GM11168 (cell line): ENCODE results near the gene ZFYVE27.

Experiments used
- in situ Hi-C: fragments of 300-500 bp; cut with MboI; formaldehyde crosslinking; loops from one replicate; pipeline ENCODE4 v1.12.0; 2022; ENCODE audit warnings: low sequenced_read_pairs; ENCODE audit not compliant: unreplicated experiment

ZFYVE27 gene

DNA sequence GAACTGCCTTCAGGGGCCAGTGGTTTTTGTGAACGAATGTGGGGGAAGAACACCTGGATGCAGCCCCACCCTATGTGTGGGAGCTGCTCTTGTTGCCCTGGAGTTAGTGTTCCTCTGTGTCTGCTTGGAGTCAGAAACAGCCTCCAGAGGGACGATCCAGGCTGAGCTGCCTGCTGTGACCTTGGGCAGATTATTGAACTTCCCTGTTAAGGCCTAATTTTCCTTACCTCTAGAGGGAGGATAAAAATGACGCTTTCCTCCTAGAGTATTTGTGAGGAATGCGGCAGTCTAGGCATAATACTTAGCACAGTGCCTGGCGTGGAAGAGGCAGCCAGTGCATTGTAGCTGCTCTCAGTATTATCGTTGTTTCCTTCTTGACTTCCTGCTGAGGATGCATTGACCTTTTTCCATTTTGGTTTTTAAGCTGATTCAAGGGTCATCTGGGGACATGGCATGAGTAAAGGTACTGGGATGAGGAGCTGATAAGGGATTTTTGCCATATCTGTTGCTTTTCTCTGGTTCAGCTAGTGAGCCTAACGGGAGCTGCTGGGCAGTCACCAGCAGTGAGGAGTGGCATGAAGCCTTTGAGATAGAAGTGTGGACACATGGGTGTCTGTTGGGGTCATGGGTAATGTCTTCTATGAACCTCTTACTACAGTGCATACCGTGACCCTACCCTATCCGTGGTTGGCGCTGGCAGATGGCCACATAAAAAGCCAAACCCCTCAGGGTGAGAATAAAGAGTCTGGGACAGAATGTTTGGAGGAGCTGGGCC lies 6.4 kb downstream of the ZFYVE27 start:
- in situ Hi-C loops = no loop called here

DNA sequence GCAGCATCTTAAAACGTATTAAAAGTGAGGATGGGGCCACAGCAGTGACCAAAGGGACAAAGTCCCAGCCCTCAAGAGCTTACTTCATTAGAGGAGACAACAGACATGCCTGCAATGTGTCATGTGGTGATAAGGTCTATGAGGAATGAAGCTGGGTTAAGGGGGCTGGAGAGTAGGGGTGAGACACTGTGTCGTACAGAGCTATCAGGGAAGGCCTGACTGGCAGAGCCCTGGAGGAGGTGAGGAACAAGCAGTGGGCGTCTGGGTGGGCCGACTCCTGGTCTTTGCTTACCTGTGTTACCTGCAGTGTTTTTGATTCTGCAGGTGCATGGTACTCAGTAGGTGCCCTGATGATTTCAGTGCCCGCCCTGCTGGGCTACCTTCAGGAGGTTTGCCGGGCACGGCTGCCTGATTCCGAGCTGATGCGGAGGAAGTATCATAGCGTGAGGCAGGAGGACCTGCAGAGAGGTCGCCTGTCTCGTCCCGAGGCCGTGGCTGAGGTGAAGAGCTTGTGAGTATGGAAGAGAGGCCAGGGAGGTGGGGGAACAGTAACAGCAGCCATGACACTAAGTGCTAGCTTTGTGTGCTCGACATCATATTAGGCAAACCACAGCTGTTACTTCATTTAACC lies 7.6 kb downstream of the ZFYVE27 start:
- in situ Hi-C loops = no loop called here

DNA sequence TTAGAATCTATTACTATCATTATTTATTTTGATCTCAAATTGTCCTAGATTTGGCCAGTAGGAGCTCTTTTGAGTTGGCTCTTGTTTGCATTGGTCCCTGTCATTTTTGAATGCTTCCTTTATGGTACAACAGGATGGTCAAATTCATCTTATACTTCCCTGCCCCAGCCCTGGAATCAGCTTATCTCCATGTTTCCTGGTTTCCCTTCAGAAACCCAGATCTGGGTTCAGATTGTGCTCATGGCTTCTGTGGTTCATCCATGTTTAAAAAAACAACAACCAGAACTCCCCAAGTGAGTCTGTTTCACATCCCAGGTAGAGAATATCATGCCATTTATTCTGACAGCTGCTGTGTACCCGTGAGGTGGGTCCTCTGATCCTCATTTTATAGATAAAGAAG lies 10.6 kb downstream of the ZFYVE27 start:
- in situ Hi-C loops = no loop called here

DNA sequence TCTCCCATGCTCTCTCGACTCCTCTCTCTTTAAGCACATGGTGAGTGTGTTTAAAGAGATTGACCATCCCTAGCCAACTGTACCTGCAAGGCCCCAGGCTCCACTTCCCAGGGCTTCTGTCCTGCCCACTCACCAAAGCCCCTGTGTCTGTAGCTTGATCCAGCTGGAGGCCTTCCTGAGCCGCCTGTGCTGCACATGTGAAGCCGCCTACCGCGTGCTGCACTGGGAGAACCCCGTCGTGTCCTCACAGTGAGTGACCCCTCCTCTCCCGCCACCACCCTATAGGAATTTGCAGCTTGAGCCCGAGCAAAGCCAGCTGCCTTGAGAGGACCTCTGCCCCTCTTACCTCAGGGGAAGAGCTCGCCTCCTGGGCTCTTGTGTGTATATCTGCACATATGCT lies 11.2 kb downstream of the ZFYVE27 start:
- in situ Hi-C loops = no loop called here

DNA sequence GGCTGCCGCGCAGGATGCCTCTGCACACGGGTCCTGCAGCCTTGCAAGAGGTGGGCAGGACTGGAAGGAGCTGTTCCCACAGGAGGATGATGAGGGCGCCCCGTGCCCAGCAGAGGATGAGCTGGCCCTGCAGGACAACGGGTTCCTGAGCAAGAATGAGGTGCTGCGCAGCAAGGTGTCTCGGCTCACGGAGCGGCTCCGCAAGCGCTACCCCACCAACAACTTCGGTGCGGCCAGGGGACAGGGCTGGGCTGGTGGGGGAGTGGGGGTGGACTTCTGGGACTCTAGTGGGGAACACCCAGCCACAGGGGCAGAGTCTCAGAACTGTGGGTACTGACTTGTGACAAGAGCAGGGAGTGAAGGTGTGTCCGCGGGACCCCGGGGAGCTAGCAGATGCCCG lies 16.0 kb downstream of the ZFYVE27 start:
- in situ Hi-C loops = no loop called here

DNA sequence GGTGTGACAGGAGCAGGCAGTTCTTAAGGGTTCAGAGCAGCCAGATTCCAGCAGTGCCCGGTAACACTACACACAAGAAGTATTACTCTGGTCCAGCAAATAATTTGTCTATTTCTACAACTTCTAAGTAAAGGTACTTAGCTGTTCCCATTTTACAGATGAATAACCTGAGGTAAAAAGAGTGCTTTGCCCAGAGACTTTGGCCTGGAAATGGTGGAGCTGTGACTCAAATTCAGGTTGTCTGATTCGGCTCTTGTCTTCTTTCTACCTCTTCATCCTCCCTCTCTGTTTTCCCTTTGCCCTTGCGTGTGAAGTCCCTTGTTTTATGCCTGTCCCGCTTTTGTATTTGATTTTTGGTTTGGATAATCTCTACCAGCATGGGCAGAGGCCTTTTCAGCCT lies 17.8 kb downstream of the ZFYVE27 start:
- in situ Hi-C loops = no loop called here

DNA sequence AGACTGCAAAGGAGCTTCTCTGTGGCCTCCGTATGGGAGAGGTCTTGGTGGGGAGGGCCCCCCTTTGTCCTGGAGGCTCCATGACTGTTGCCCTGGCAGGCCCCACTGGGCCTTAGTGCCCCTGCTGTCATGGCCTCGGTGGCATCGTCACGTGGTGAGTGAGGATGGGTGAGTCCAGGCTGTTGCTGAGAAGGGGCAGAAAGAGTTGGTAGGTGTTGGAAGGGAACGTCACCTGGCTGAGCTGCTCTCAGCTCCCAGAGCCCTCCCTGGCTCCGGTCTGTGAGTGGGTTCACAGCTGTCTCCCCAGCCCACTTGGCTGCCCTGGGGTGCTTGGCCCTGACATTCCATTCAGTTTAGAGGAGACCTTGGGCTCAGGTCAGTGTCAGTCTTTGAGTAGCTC lies 18.8 kb downstream of the ZFYVE27 start:
- in situ Hi-C loops = no loop called here

DNA sequence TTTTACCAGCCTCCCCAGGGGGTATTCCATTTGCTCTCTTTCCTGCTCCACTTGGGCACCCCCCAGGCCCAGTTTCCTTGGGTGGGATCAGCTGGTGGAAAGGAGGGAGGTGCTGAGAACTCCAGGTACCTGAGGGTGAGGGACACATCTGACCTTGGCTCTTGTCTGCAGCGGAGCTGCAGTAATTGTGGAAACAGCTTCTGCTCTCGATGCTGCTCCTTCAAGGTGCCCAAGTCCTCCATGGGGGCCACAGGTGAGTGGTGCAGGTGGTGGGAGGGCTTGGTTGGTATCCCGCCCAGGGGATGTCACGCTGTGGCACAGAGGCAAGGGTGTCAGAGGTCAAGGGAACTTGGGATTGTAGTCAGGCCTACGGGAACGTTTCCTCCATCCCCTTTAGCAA lies 20.5 kb downstream of the ZFYVE27 start:
- in situ Hi-C loops = no loop called here

DNA sequence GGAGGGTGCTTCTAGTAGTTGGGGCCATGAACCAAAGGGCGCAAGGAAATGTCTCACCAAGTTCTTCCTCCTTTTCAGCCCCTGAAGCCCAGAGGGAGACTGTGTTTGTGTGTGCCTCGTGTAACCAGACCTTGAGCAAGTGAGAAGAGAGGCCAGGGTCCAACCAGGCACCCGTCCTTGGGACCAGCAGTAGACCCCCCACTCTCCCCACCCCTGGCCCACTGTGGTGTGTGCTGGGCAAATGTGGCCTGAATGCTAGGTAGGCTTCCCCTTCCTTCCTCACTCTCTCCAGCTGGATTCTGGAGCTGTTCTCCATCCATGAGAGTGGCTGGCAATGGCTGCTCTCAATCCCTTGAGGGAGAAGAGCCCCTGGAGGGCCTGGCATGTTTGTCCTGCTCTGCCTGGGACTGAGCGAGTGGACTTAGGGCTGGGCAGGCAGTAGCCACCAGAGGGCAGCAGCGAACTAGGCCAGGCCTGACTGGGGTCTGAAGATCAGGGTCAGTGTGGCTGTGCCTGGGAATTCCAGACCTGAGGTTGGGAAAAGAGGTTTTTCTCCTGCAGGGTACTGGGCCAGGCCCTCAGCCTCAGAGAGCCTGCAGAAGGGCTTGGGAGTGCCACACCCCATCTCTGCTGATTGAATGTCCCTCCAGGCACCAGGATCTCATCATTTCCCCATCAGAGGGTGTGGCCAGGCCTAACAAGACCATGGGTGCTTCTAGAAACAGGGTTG lies 22.4 kb downstream of the ZFYVE27 start:
- in situ Hi-C loops = no loop called here

DNA sequence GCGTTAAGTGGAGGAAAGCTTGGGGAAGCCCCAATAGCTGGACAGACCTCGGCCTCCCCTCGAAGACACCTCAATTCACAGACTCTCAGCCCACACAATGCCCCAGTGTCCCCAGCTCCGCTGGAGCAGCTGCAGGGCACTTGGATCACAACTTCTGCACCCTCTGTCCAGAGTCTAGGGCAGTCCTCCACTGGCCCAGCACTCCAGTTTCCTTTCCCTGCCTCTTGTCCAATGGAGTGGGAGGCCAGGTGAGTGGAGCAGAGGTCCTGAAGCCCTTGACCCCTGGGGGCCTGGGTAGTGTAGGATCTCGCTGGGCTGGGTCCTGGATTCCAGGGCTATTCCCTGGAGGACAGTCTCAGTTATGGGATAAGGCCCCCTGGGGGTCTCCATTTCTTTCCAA lies 23.0 kb downstream of the ZFYVE27 start:
- in situ Hi-C loops = no loop called here

DNA sequence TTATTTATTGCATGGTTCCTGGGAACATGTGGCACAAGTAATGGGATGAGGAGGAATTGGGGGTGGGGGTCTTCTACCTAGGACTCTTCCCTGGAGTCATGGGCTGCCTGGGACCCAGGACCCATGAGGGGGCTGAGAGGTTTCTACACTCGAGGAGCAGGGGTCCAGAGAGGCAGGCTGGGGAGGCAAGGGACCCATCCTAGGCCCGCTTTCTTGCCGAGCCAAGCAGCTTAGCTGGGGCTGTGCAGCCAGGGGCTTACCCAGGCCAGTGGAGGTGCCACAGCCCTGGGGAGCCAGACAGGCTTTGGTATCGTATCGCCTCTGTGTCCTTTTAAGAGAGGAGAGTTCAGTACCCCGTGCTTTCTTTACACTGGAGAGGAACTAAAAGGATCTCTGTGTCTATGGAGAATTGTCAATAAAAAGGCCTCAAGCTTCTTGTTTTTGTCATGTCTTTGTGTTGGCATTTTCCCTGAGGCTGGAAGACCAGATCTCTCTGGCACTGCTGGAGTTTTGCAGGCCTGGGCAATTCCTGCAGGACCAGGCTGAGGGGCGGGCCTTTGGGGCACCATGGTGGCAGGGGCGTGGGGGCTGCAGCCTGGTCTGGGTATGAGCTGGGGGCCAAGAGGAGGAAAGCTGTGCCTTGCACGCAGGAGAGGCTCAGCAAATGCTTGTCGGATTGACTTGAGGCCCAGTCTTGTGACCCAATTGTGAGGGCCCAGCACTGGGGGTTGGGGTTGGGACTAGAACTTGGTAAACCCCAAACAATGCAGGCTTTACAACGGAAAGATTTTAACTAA lies 23.7 kb downstream of the ZFYVE27 start:
- in situ Hi-C loops = no loop called here

DNA sequence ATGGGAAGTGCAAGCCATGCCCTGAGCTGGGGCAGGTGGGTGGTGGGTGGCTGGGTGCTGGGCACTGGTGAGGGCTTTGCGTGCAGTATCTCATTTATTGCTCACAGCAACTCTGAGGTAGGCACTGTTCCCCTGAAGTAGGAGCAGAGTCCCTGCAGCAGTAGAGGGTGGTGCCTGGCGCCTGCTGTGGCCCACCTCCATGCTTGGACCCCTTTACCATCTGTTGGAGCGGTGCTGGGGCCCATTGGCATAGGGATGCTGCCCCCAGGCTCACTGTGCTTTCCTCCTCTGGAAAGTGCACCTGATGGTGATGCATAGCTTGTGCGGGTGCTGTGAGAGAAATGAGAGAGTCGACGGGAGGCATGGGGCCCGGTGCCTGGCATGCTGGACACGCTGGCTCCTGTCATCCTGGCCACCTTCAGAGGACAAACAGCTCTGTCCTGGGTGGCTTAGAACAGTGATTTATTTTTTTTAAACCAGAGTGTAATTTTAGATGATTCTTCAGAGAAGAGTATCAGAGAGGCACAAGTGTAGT lies 24.5 kb downstream of the ZFYVE27 start:
- in situ Hi-C loops = no loop called here

DNA sequence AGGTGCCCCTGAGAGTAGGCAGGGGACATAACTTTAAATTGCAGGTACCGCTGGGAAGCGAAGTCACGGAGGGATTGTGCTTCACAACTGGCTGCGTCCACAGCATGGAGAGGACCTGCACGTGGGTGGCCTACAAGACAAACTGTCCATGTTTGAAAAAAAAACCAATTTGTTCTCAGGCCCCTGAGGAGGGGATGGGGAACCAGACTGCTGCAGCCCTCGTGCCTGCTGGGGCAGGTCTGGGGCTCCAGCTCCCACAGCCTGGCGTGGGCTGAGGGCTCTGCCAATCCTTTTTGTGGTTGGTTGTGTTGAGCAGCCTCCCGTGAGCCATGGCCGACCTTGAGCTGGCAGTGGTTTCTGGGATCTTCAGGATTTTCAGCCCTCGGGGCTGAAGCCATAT lies 25.1 kb downstream of the ZFYVE27 start:
- in situ Hi-C loops = no loop called here

DNA sequence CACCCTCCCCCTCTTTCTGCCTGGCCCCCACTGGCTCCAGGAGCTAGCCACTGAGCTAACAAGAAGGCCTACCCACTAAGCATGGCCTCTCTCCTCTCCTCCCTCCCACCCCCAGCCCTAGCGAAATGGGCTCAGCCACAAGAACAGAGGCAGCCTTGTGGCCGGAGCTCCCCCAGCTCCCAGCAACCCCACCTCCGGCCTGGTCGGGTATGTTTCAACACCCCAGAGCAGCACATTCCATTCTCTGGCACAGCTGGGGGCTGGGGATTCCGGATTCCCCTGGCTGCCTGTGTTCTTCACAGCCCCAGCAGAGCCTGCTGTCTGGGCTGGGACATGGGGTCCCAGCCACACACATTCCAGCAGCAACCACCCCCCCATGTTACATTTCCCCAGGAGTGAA lies 25.9 kb downstream of the ZFYVE27 start:
- in situ Hi-C loops = no loop called here

DNA sequence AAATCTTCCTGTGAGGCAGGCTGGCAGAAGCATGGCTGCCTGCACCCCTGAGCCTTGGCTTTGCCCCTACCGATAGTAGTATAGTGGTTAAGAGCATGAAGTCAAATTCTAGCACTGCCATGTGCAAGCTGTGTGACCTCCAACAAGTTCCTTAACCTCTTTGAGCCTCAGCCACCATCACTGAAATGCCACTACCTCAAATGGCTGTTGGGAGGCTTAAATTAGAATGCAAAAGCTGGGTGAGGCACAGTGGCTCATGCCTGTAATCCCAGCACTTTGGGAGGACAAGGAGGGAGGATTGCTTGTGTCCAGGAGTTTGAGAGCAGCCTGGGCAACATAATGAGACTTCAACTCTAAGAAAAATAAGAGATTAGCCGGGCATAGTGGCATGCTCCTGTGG lies 26.5 kb downstream of the ZFYVE27 start:
- in situ Hi-C loops = no loop called here

DNA sequence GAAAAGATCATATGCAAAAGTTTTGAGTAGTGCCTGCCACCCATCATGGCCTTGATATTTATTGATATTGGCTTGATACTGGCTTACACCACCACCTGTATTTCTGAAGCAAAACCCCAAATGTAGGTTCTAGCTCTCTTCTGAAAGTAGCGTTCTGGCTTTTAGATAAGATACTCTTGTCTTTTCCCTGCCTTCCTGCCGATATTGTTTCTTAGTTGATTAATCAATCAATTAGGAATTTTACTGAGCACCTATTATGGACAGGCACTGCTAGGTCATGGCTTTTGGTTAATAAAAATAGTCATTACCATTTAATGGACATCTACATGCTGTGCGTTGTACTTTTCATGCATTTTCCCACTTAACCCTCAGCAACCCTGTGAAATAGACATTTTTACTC lies 27.0 kb downstream of the ZFYVE27 start:
- in situ Hi-C loops = no loop called here

DNA sequence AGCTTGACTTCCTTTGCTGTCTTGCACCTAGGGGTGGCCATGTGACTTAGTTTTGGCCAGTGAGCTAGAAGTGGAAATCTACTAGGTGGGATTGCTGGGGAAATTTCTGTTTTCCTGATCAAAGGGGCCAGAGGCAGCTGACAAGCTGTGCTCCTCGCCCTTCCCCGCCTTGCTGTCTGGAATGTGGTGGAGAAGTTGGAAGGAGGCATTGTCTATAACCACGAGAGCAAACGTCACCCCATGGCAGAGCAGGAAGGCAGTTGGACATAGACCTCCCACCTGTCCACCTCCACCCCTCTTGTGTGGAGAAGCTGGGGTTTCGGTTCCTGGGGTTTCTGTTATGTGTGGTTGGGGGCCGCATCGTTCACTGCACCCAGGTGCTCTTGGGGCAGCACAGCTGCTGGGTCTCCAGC lies 27.6 kb downstream of the ZFYVE27 start:
- in situ Hi-C loops = no loop called here

DNA sequence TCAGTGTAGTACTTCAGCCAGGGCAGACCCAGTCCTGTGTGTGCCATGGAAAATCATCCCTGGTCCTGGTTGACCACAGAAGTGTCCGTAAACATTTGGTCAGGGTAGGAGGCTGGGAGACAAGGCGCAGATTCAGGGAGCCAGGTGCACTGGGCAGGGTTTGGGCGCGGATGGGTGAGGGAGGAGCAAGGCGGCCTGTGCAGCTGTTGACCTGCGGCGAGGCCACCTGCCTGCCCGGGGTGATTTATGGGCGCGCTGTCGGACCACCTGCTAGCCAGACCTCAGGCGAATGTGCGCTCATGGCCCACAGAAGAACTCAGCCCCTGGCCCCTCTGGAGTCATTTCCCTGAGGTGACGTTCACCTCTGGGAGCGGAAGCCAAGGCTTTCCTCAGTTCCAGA lies 28.3 kb downstream of the ZFYVE27 start:
- in situ Hi-C loops = no loop called here

DNA sequence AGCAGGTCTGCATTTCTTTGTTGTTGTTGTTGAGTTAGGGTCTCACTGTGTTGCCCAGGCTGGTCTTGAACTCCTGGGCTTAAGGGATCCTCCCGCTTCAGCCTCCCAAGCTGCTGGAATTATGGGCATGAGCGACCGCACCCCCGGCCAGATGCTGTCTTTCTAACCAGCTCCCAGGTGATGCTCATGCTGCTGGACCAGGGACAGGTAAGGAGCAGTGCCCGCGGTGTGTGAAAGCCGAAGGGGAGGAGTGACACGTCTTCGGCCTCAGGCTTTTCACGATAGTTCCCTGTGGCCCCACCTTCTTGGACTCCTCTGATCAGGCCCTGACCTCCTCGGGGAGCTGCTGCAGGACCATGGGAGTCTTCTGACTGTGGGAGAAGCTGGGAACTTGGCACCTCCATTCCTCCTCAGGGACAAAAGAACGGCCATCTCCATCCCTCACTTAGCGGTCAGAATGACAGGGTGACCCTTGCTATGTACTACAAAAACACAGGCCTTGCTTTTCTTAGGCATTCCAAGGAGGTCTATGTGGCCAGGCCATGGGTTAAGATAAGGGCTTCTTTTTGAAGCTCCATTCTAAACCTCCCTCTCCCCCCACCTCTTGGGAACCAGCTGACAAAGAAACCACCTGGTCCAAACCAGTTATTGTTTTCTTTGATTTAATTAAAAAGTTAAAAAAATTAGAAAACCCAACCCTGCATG lies 29.3 kb downstream of the ZFYVE27 start:
- in situ Hi-C loops = no loop called here
